Measurements from ENCODE around the gene GTF3C5. TPM values are rescaled to one million over a fixed set of nuclear protein-coding genes. Genes with fewer than 3 reads are reported as not detected.

The GTF3C5 gene
- total RNA-seq, 1 experiment from 2014 or later: 89.5 TPM

DNA sequence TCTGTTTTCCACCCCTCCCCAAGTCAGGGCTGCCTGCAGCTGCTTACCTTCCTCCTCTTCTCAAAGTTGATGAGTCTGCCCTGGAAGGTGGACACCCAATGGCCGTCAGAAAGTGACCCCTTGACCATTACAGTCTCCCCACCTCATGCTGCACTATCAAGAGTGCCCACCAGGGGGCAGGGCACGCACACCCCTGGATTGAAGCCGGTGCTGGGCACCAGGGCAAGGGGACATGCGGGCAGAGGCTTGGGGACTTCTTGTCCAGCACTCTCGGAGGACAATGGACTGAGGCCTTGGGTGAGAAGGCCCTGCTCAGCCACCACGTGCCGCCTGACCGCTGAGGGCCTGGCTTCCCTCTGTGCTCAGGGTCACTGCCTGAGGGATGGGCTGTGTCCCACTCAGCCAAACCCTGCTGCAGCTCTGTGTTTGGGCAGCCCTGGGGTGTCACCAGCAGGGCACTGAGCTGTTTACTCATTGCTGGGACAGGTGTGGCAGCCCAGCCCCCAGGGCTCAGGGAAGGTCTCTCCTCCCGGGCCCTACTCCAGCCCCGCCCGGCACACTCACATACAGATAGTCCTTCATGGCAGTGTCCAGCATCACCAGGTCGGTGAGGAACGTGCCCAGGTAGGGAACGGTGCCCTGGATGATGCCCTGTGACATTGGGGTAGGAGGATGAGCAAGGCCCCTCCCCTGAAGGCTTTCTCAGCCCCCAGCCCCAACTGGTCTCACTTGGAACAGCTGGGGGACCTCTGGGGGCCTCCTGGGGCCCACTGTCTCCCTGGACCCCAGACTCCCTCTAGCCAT, 72.6 kb downstream of the GTF3C5 start:
- H3K27me3 ChIP-seq: no peaks in the 10 kb centered on the region
- DNase-seq: peak; percentile 53 to 74
- no peaks in the 10 kb centered on the region for H3K9me3 ChIP-seq (replicated peaks)
- peaks cover 18% of the 10 kb centered on the region for H3K36me3 ChIP-seq
- H3K4me3 ChIP-seq: no peak overlapping the region
- H3K4me1 ChIP-seq: no peaks in the 10 kb centered on the region
- H3K27ac ChIP-seq: no peak overlapping the region

GRCh38 chr9:133103987-133104505, 73.2 kb downstream of the GTF3C5 start:
- Histone ChIP-seq H3K27me3 (no peaks in the 10 kb centered on the region), H3K36me3 (peaks cover 17% of the 10 kb centered on the region), H3K4me1 (no peaks in the 10 kb centered on the region), H3K9me3 (replicated peaks) (no peaks in the 10 kb centered on the region), H3K4me3 (no peak overlapping the region), H3K27ac (no peak overlapping the region)
- DNase-seq: no peak

DNA sequence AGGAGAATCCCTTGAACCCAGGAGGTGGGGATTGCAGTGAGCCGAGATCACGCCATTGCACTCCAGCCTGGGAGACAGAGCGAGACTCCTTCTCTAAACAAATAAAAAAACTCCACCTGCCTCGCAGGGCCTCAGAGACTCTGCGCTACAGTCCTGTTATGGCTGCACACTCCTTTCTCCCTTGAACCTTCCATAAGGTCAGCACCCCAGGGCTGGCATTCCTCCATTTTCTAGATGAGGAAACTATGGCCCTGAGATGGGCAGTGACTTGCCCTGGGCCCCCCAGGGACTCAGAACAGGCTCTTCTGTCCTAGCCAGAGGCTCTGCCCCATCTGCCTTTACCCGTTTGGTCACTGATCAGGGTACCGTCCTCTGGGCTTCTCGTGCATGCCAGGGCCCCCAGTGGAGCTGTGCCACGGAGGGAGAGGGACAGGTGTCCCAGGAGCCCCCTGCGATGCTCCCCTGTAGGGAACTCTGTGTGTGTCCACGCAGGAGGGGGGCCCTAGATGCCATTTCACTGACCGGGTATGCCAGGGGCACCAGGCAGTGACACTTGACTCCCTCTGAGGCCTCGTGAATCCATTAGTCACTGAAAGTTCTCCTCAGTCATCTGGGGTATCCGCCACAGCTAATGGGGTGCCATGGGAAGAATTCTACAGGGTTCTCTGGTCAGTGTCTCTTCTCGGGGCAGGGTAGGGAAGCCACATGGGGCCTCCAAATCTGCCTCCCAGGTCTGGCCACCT, 74.1 kb downstream of the GTF3C5 start:
- DNase-seq: no peak
- Histone ChIP-seq H3K9me3 (replicated peaks) (no peaks in the 10 kb centered on the region), H3K27me3 (no peaks in the 10 kb centered on the region)

GRCh38 chr9:133105461-133105770, 74.6 kb downstream of the GTF3C5 start:
- Histone ChIP-seq H3K4me3 (no peak overlapping the region), H3K27me3 (no peaks in the 10 kb centered on the region), H3K4me1 (no peaks in the 10 kb centered on the region), H3K36me3 (peaks cover 12% of the 10 kb centered on the region), H3K9me3 (replicated peaks) (no peaks in the 10 kb centered on the region), H3K27ac (no peak overlapping the region)
- DNase-seq: no peak

More for the DNA sequence above, 74.1 kb downstream of the GTF3C5 start:
- H3K4me3 ChIP-seq: no peak overlapping the region
- peaks cover 17% of the 10 kb centered on the region for H3K36me3 ChIP-seq
- no peak overlapping the region for H3K27ac ChIP-seq
- H3K4me1 ChIP-seq: no peaks in the 10 kb centered on the region

DNA sequence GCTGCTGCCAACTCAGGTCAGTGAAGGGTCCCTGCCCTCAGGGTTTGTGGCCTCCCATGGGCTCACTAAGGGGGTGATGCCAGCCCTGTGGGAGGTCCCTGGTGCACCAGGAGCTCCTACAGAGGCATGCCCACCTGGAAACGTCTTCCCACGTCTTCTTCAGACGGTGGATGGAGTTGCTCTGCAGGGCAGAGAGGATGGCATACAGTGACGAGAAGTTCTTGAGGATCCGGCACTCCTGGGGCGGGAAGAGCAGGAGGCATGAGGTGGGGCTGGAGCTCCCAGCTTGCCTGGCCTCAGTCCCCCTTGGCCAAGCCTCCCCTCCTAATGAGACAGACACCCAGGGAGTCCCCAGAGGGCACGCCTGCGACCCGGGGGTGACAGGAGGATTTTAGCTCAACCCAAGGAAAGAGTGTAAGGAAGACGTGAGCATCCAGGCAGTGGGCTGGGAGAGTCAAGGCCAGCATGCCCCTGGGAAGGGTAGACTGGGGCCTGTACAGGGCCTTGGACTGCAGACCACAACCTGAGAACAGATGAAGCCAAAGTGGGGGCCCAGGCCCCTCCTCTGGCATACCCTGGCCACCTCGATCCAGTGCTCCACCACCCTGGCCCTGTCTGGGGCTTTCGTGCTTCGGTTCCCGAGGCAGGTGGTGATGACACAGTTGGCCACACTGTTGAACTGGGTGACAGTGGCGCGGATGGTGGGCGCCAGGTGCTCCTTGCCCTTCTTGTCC, 75.9 kb downstream of the GTF3C5 start:
- H3K27ac ChIP-seq: no peak overlapping the region
- H3K9me3 ChIP-seq (replicated peaks): no peaks in the 10 kb centered on the region
- no peak overlapping the region for H3K4me3 ChIP-seq
- peaks cover 6% of the 10 kb centered on the region for H3K36me3 ChIP-seq
- no peak for DNase-seq
- no peaks in the 10 kb centered on the region for H3K4me1 ChIP-seq
- no peaks in the 10 kb centered on the region for H3K27me3 ChIP-seq

DNA sequence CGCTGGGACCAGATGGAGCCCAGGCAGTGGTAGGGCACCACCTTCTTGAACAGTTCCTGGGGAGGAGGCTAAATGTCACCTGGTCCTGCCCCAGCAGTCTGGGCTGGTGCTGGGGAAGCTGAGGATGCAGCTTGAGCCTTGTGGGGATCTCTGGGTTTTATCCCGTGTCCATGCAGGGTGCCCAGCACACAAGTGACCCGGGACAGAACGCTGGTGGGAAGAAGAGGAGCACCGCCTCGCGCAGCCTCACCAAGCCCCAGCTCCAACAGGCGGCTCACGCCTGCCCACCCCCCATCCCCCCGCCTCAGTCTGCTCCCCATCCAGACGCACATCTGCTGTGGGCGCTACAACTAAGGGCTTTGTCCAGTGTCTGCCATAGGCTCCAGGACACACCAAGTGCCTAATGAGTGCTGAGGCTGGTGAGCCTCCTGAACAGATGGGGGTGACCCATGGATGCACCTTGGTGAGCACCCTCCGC, 76.5 kb downstream of the GTF3C5 start:
- no peaks in the 10 kb centered on the region for H3K9me3 ChIP-seq (replicated peaks)

More for the DNA sequence above, 76.5 kb downstream of the GTF3C5 start:
- H3K36me3 ChIP-seq: peaks cover 2% of the 10 kb centered on the region; the same call in 1 of the 2 replicates
- no peaks in the 10 kb centered on the region for H3K27me3 ChIP-seq
- H3K4me1 ChIP-seq: peaks cover under 1% of the 10 kb centered on the region; the same call in 1 of the 2 replicates
- H3K4me3 ChIP-seq: no peak overlapping the region
- DNase-seq: no peak
- no peak overlapping the region for H3K27ac ChIP-seq

Other genes starting within 250 kb of the GTF3C5 start
- not detected in 2 replicates for gene AK8, start 152.7 kb upstream of the GTF3C5 start, total RNA-seq (2014; rRNA removed; shearing (Covaris generic))
- gene SPACA9, start 152.1 kb upstream of the GTF3C5 start, total RNA-seq (2014; rRNA removed; shearing (Covaris generic)): 0.59 and 0.76 TPM in 2 replicates
- 40.5 and 44.5 TPM in 2 replicates for gene TSC1, start 86.4 kb upstream of the GTF3C5 start, total RNA-seq (2014; rRNA removed; shearing (Covaris generic))
- 0.13 and 0.53 TPM in 2 replicates for gene GFI1B, start 52.3 kb upstream of the GTF3C5 start, total RNA-seq (2014; rRNA removed; shearing (Covaris generic))
- gene CEL, start 31.0 kb downstream of the GTF3C5 start, total RNA-seq (2014; rRNA removed; shearing (Covaris generic)): 0.53 and 0.71 TPM in 2 replicates
- gene RALGDS, start 90.2 kb downstream of the GTF3C5 start, total RNA-seq (2014; rRNA removed; shearing (Covaris generic)): 21.5 and 26.9 TPM in 2 replicates
- 1.2 TPM in 2 replicates for gene GBGT1, start 132.9 kb downstream of the GTF3C5 start, total RNA-seq (2014; rRNA removed; shearing (Covaris generic))
- gene OBP2B, start 178.3 kb downstream of the GTF3C5 start, total RNA-seq (2014; rRNA removed; shearing (Covaris generic)): not detected in 2 replicates
- gene ABO, start 244.2 kb downstream of the GTF3C5 start, total RNA-seq (2014; rRNA removed; shearing (Covaris generic)): not detected in 2 replicates